Brain microvascular endothelial cell (primary cell): Measurements from ENCODE around the gene BICD1.

Source experiments
- DNase-seq: peaks from one replicate; pipeline ENCODE4 v3.0.0-alpha.2; 2020
- H3K27ac ChIP-seq: fragments of 250-450 bp; sonication (Bioruptor Pico); 2 replicates; pipeline ENCODE4 v1.5.1; 2020; ENCODE audit warnings: mild to moderate bottlenecking, moderate library complexity
- H3K27me3 ChIP-seq: fragments of 250-450 bp; sonication (Bioruptor Pico); replicated peaks from 2 replicates; pipeline ENCODE4 v1.5.1; 2020; ENCODE audit warnings: mild to moderate bottlenecking
- H3K36me3 ChIP-seq: fragments of 250-450 bp; sonication (Bioruptor Pico); replicated peaks from 2 replicates; pipeline ENCODE4 v1.5.1; 2020; ENCODE audit warnings: mild to moderate bottlenecking
- H3K4me3 ChIP-seq: 2 replicates; pipeline ENCODE4 v1.5.1; 2011; ENCODE audit warnings: low read depth, mild to moderate bottlenecking, control low read depth, low read length, moderate library complexity
- CTCF ChIP-seq: IDR thresholded peaks from 2 replicates; pipeline ENCODE4 v1.5.1; 2011; ENCODE audit warnings: low read depth, mild to moderate bottlenecking, moderate library complexity, low read length, control low read depth, inconsistent platforms; ENCODE audit errors: missing control alignments
- in situ Hi-C: cut with HindIII; loops from 2 replicates; pipeline ENCODE4 v1.10.0; 2017; ENCODE audit warnings: low sequenced_read_pairs, low pct_ligation_motif_present

The BICD1 gene

GRCh38 chr12:32365473-32366064 is 258.9 kb downstream of the BICD1 start:
- Histone ChIP-seq H3K27me3 (no peaks in the 10 kb centered on the region), H3K27ac (no peak overlapping the region), H3K36me3 (no peaks in the 10 kb centered on the region), H3K4me3 (no peak overlapping the region)
- peak; percentile 74 for DNase-seq
- in situ Hi-C loops = no loop called here
- TF ChIP-seq CTCF = peak; percentile 82

- TF ChIP-seq CTCF = no peak
- DNase-seq = no peak
- H3K4me3 ChIP-seq = no peak overlapping the region
- H3K27me3 ChIP-seq = no peaks in the 10 kb centered on the region
- H3K36me3 ChIP-seq = no peaks in the 10 kb centered on the region
- in situ Hi-C loops = no loop called here
- H3K27ac ChIP-seq = no peak overlapping the region
Observed at GRCh38 chr12:32366714-32367113, 260.1 kb downstream of the BICD1 start.

DNA sequence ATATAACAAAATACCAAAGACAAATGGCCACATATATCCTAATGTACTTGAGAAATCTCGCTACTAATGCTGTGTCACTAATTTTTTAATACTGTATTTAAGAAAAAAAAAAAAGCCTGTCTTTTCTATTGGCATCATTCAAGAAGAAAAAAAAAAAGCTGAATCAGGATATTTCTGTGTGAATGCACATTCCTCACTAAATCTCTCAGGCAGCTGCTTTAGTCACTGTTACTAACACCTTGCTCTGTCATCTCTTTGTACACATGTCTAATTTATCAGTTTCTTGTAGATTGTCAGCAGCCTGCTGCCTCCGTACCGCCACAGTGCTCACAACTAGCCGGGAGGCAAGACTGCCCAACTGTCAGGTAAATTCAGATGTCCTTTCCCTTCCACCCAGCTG is 260.7 kb downstream of the BICD1 start:
- no peak for DNase-seq
- H3K27ac ChIP-seq = no peak overlapping the region
- no peaks in the 10 kb centered on the region for H3K27me3 ChIP-seq
- H3K4me3 ChIP-seq = no peak overlapping the region
- no peaks in the 10 kb centered on the region for H3K36me3 ChIP-seq
- no peak for TF ChIP-seq CTCF
- in situ Hi-C loops = no loop called here

GRCh38 chr12:32369202-32369601 is 262.6 kb downstream of the BICD1 start:
- Histone ChIP-seq H3K27me3 (no peaks in the 10 kb centered on the region), H3K27ac (no peak overlapping the region), H3K4me3 (no peak overlapping the region), H3K36me3 (no peaks in the 10 kb centered on the region)
- no peak for TF ChIP-seq CTCF
- in situ Hi-C loops = no loop called here
- no peak for DNase-seq

GRCh38 chr12:32377344-32378055 is 270.9 kb downstream of the BICD1 start:
- no peaks in the 10 kb centered on the region for H3K27me3 ChIP-seq
- H3K4me3 ChIP-seq = no peak overlapping the region
- TF ChIP-seq CTCF = no peak
- H3K36me3 ChIP-seq = no peaks in the 10 kb centered on the region
- no peak for DNase-seq
- H3K27ac ChIP-seq = no peak overlapping the region
- in situ Hi-C loops = no loop called here
